K562 (cell line): ENCODE measurements around the gene LMAN2. TPM values are rescaled to one million over a fixed set of nuclear protein-coding genes. Genes with fewer than 3 reads are reported as not detected.

ENCODE experiments used
- ATAC-seq: fragments of 200-7000 bp; cut with Tn5 transposase; 3 replicates; pipeline ENCODE4 v1.9.1; 2020; ENCODE audit warnings: moderate library complexity
- BruUV-seq: library from RNA; stranded (reverse); fragments of 400-500 nt; replicated peaks from 2 replicates; lab custom pipeline; 2021; lab: Mats Ljungman, UMichigan
- CTCF ChIA-PET: fragments of 300-600 bp; formaldehyde crosslinking; extraction: SDS; loops from one replicate; lab custom pipeline; 2021; ENCODE audit warnings: low intra/inter-chr PET ratio; lab: Yijun Ruan, JAX
- POLR2A ChIA-PET: fragments of 300-600, 350-650 bp; sonication (Branson Sonifier 250); formaldehyde crosslinking; extraction: SDS; loops from one replicate; lab custom pipeline; 2021; ENCODE audit warnings: antibody characterized with exemption, inconsistent platforms; lab: Yijun Ruan, JAX
- DNase-seq, 4 experiments: peaks; one replicate each; pipeline versions ENCODE4 v3.0.0 to v3.0.0-alpha.2; 2011 to 2018; ENCODE audit warnings: low spot score in 3 of 4, mixed read lengths in 3 of 4; ENCODE audit errors: extremely low read depth in 1 of 4
- FAIRE-seq: peaks from 2 replicates; lab custom pipeline; 2011; peaks lifted over from hg19 to GRCh38; lab: Jason Lieb, UNC
- H2AFZ ChIP-seq: 2 replicates; pipeline ENCODE4 v1.6.0; 2011; ENCODE audit warnings: low read depth, low read length, control low read depth, inconsistent platforms
- H3K27ac ChIP-seq: fragments of 200-600 bp; 3 replicates; pipeline ENCODE4 v1.8.0; 2011; ENCODE audit warnings: low read depth, mild to moderate bottlenecking, control low read depth, inconsistent platforms, low read length, moderate library complexity, mixed read lengths; ENCODE audit errors: extremely low read depth
- H3K27me3 ChIP-seq, 2 experiments: fragments of 300-600 bp in 1 of 2; 2 replicates in 1 of 2; 3 replicates in 1 of 2; pipeline versions ENCODE4 v1.6.0 to v1.8.0; 2011; ENCODE audit warnings: inconsistent platforms in 2 of 2, low read length in 2 of 2, mild to moderate bottlenecking in 1 of 2, mixed read lengths in 1 of 2, moderate library complexity in 1 of 2; ENCODE audit not compliant: control insufficient read depth in 2 of 2, insufficient read depth in 2 of 2
- H3K36me3 ChIP-seq: fragments of 300-600 bp; 3 replicates; pipeline ENCODE4 v1.8.0; 2011; ENCODE audit warnings: mild to moderate bottlenecking, low read length, inconsistent platforms; ENCODE audit not compliant: control insufficient read depth, insufficient read depth
- H3K4me1 ChIP-seq, 2 experiments: fragments of 200-600 bp in 1 of 2; replicated peaks in 1 of 2; 2 replicates in 1 of 2; 3 replicates in 1 of 2; pipeline versions ENCODE4 v1.5.1 to v1.8.0; 2011; ENCODE audit warnings: inconsistent platforms in 2 of 2, low read length in 2 of 2, mild to moderate bottlenecking in 1 of 2, mixed read lengths in 1 of 2, moderate library complexity in 1 of 2; ENCODE audit not compliant: control insufficient read depth in 2 of 2, insufficient read depth in 2 of 2
- H3K4me2 ChIP-seq: 2 replicates; pipeline ENCODE4 v1.6.1; 2011; ENCODE audit warnings: low read length, control low read depth, inconsistent platforms, mixed read lengths; ENCODE audit not compliant: insufficient read depth
- H3K4me3 ChIP-seq: fragments of 200-600 bp; sonication (generic), shearing (Covaris generic); 2 replicates; pipeline ENCODE4 v1.5.1; 2016; ENCODE audit warnings: control low read depth, inconsistent platforms
- H3K79me2 ChIP-seq: fragments of 200-600 bp; 3 replicates; pipeline ENCODE4 v1.8.0; 2011; ENCODE audit warnings: low read length, inconsistent platforms; ENCODE audit not compliant: control insufficient read depth, insufficient read depth
- H3K9ac ChIP-seq, 2 experiments: 2 replicates each; pipeline versions ENCODE4 v1.6.0 to v1.6.1; 2011; ENCODE audit warnings: low read depth in 2 of 2, low read length in 2 of 2, control low read depth in 1 of 2, inconsistent platforms in 1 of 2, mild to moderate bottlenecking in 1 of 2, mixed read lengths in 1 of 2; ENCODE audit not compliant: insufficient read depth in 1 of 2
- H3K9me1 ChIP-seq: one replicate; pipeline ENCODE4 v1.6.0; 2011; ENCODE audit warnings: inconsistent platforms, mild to moderate bottlenecking, low read length, moderate library complexity; ENCODE audit not compliant: control insufficient read depth, insufficient read depth
- H3K9me3 ChIP-seq: replicated peaks from 2 replicates; pipeline ENCODE4 v1.5.1; 2011; ENCODE audit warnings: low read depth, low read length, inconsistent platforms; ENCODE audit not compliant: control insufficient read depth, insufficient read depth
- H4K20me1 ChIP-seq: replicated peaks from 2 replicates; pipeline ENCODE4 v1.6.1; 2011; ENCODE audit warnings: low read length, inconsistent platforms, mixed read lengths; ENCODE audit not compliant: control insufficient read depth, insufficient read depth
- MLX ChIP-seq, 2 experiments: fragments of 450-650 bp in 1 of 2; sonication (generic) in 1 of 2; formaldehyde crosslinking; conservative IDR thresholded peaks; 2 replicates each; pipeline versions ENCODE4 v1.4.0 to v1.8.1; 2020 to 2022; ENCODE audit warnings: mild to moderate bottlenecking in 1 of 2, missing genetic modification reagents in 1 of 2
- SUPT5H ChIP-seq: fragments of 450-650 bp; IDR thresholded peaks from 2 replicates; pipeline ENCODE4 v1.6.1; 2016
- WGBS: fragments of 100-300 bp; shearing (Covaris generic); methylation state at CpG from one replicate; pipeline ENCODE4 v1.1.6; 2016; ENCODE audit warnings: low coverage, mixed read lengths; ENCODE audit not compliant: insufficient coverage; ENCODE audit errors: missing lambda C conversion rate; 5-methylcytosine and 5-hydroxymethylcytosine counted together
- in situ Hi-C: fragments of 300-500 bp; cut with MboI; formaldehyde crosslinking; loops from 4 replicates; pipeline ENCODE4 v1.15.0; 2018; ENCODE audit warnings: inconsistent platforms, mixed read lengths
- intact Hi-C: fragments of 100-400 bp; cut with micrococcal nuclease; formaldehyde crosslinking; loops from 2 replicates; pipeline ENCODE4 v1.14.2; 2022
- polyA plus RNA-seq, 8 experiments: library from polyadenylated mRNA; depleted of rRNA in 4 of 8; stranded (reverse) in 5 of 8; unstranded in 3 of 8; fragments of >200 nt; fragmentation: Nextera tagmentation in 2 of 8; fragmentation: Illumina TruSeq in 1 of 8; extraction: Ambion mirVana in 2 of 8; extraction: Trizol in 1 of 8; gene quantifications; 2 replicates each; pipeline versions ENCODE4 v1.2.1 to v1.2.3, GENCODE V29; 2011 to 2014; ENCODE audit warnings: inconsistent platforms in 1 of 8, missing spikeins in 1 of 8
- total RNA-seq, 7 experiments: library from RNA; depleted of rRNA in 6 of 7; stranded (reverse); fragments of >200 nt in 6 of 7; fragmentation: Illumina TruSeq in 2 of 7; extraction: Trizol in 2 of 7; gene quantifications; 2 replicates each; pipeline versions ENCODE4 v1.2.1 to v1.2.3, GENCODE V29; 2011 to 2021; ENCODE audit warnings: low replicate concordance in 1 of 7

Gene LMAN2
- total and polyA plus RNA-seq, 9 of the 15 experiments (the other 6 are each of a cell fraction or from before 2014, with no cell fraction given), result 2.7 to 254 (median 136) TPM

- ChIA-PET POLR2A (interaction anchor here (1.0 to 2.0 kb wide), 4 partner anchors 8 to 60 kb away, joined by 3 to 7 read pairs (median 4); no protein-coding TSS in a partner anchor), CTCF (no interaction called here)
- Histone ChIP-seq H3K4me3 (no peak overlapping the region), H3K4me2 (no peak overlapping the region), H3K27ac (no peak overlapping the region), H2AFZ (no peak overlapping the region), H3K9me1 (peaks cover 4% of the 10 kb centered on the region), H3K9ac (0 out of 4 replicates have a peak overlapping the region, but pooled peaks of 1 of the 2 experiments have one; percentile 39), H3K79me2 (peaks cover 16% of the 10 kb centered on the region), H3K4me1 (peaks cover 30 to 47% of the 10 kb centered on the region in 2 experiments), H3K9me3 (no peaks in the 10 kb centered on the region), H3K27me3 (no peaks in the 10 kb centered on the region), H4K20me1 (no peaks in the 10 kb centered on the region), H3K36me3 (peaks cover 47% of the 10 kb centered on the region; the same call in 2 of the 3 replicates)
- 100% methylated on average over 1 of the region's 6 CpGs for WGBS
- BruUV-seq, result no TSS peak
- in situ Hi-C loops, result no loop called here
- intact Hi-C loops, result no loop called here
- DNase-seq (no peak), ATAC-seq (no peak), FAIRE-seq (no peak)
- TF ChIP-seq SUPT5H (0 out of 2 replicates have a peak, but pooled peaks have one; percentile 26), MLX (CRISPR knock-in tag; conservative IDR thresholded peaks at IDR 0.05) (no peak)
Observed at GRCh38 chr5:177372910-177373309, 21.4 kb upstream of the LMAN2 start.
